HG03460 (cell line): Measurements from ENCODE around the gene TANC1.
A peak's percentile ranks its signal among the peaks of the same experiment; 100 is the strongest.

ENCODE experiments used
- ATAC-seq: cut with Tn5 transposase; IDR thresholded peaks from one replicate; pipeline ENCODE4 v1.9.1; 2021; ENCODE audit not compliant: unreplicated experiment

Gene TANC1

DNA sequence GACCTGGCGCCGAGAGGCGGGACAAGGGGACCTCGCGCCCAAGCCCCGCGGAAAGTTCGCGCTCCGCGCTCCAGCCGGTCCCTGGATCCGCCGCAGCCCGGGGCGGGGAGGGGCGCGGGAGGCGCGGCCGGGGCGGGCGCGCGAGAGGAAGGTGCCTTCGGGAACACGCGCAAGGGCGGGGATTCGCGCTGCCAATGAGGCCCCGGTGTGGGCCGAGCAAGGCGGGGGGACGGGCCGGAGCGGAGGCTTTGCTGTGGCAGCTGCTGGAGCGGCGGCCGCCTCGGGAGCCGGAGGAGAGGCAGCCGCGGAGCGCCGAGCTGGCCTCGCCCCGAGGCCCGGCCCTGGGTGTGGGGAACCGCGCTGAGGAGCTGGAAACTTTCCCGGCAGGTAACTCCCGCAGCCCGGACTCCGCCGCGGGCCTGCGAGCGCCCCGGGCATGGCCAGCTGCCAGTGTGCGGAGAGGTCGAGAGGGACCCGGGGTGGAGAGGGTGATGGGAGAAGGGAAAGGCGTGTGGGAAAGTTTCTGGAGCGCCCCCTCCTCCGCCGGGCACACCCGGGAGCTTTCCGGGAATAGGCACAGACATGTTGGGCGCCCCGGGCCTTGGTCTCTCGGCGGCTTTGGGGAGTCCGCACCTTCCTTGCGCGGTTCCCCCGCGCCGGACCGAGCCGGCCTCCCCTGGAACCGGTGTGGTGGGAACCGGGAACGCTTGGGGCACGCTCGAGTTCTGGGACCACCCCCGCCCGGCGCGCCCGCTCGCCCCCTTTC is at the start of gene TANC1:
Gene TANC1 (plus strand): TSS at position 245 of the 766 bp plus-strand sequence. CDS start 97,271 bp downstream, outside the sequence.
- ATAC-seq, result peak; percentile 91

DNA sequence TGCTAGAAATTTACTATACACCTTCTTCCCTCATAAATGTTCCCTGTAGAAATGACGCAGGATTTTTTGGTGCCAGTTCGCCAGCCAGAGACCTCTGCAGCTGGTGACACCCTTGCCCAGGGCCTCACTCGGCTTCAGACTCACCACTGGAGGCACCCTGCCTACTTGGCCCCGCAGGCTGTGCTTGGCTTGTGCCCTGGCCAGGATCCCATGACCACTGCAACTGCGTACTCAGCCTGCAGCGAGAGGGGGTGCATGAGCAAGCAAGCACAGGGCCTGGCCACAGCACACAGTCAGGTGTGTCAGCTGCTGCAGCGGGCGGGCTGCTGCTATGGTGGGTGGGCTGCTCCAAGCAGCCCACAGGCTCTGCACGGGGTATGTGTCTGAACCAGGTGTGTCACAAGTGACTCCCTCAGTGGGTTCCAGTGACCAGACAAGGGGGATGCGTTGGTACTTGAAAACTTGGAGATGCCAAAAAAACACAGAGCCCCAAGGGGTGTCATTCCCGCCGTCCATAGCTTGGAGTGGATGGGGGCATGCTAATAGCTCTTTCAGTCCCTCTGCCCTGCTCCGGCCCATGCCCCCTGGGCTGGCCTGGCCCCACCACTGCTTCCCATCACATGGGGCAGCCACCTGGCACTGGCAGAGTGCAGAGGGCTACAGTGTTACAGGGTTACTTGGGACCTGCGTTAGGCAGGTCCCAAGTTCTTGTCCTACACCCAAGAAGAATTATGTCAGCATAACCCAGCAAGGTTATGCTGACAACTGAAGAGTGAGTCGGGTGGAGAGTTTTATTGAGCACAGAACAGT is 46.6 kb upstream of the TANC1 start:
- ATAC-seq, result no peak

DNA sequence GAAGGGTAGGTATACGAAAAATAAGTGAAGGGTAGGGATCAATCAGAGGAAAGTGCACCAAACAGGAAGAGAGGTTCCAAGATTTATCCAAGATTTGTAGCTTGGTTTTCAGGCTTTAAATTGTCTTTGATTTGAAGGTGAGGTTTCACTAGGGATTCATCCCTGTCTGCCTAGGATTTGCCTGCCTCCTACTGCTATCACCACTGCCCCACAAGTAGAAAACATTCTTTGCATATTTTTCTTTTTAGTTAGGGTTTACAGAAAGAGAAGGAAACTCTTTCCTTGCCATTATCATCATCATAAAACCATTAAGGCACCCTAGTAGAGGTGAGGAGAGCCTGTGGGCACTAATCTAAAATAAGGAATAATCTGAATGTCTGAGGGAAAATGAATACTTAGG is 45.8 kb upstream of the TANC1 start:
- ATAC-seq, result no peak

DNA sequence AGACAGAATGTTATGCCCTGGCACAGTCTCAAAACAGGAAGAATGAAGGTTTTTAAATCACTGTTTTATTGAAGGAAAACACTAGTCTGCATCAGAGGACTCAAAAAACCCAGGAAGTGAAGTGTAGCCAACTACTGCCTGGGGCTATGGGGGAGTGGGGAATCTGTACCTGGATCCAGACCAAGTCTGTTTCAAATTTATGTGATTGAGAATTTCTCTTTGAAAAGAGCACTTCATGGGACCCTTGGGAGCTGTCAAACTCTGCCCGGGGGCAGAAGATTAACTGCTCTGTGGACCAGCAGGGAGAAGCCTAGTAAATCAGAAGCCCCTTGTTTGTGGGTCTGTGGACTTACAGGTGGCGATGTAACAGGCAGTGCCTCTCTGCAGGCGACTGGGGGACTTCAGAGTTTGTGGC is 45.3 kb upstream of the TANC1 start:
- ATAC-seq, result no peak

DNA sequence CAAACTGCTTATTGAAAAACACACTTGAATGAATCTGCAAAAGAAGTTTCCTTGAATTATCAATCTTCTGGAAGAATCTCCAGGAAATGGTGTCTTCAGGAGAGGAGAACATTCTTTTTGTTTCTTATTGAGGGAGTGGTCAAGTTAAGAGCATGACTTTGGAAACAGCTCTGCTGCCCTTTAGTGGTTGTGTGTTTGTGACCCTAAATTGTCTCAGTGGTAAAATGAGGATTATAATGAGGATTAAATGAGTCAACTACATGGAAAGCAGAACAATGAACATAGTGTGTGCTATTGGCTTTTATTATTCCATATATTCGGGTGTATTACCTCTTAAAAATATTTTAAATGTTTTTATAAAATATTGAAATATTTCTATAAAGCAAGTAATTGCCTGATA is 44.8 kb upstream of the TANC1 start:
- ATAC-seq, result no peak

DNA sequence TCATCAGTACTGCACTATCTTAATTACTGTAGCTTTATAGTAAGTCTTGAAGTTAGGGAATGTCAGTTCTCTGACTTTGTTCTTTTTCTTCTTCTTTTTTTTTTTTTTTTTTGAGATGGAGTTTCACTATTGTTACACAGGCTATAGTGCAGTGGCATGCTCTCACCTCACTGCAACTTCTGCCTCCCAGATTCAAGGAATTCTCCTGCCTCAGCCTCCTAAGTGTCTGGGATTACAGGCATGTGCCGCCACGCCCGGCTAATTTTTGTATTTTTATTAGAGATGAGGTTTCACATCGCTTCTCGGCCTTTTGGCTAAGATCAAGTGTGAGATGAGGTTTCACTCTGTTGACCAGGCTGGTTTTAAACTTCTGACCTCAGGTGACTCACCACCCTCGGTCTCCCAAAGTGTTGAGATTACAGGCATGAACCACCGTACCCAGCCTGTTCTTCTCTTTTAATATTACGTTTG is 41.9 kb upstream of the TANC1 start:
- ATAC-seq, result no peak

DNA sequence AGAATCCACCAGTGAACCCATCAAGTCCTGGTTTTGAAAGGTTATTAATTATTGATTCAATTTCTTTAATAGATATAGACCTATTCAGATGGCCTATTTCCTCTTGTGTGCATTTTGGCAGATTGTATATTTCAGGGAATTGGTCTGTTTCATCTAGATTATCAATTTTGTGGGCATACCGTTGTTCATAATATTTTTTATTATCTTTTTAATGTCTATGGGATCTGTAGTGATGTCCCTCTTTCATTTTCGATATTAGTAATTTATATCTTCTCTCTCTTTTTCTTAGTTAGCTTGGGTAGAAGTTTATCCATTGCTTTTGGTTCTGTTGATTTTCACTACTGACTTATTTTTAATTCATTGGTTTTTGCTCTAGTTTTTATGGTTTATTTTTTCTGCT is 39.9 kb upstream of the TANC1 start:
- no peak for ATAC-seq

DNA sequence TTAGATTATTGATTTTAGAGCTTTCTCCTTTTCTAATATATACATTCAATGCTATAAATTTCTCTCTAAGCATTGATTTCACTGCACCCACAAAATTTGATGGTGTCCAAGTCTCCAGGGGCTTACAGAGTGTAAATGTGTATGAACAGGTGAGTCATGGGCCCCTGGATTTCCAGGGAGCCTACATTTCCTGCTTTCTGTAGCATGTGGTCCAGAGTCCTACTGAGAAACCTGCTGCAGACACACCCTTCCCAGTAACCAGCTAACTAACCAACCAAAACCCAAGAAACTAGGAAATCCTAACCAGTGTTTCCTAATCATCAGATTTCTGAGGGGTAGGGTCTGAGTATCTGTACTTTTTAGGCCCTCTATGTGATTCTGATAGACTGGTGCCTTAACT is 39.5 kb upstream of the TANC1 start:
- ATAC-seq, result no peak

DNA sequence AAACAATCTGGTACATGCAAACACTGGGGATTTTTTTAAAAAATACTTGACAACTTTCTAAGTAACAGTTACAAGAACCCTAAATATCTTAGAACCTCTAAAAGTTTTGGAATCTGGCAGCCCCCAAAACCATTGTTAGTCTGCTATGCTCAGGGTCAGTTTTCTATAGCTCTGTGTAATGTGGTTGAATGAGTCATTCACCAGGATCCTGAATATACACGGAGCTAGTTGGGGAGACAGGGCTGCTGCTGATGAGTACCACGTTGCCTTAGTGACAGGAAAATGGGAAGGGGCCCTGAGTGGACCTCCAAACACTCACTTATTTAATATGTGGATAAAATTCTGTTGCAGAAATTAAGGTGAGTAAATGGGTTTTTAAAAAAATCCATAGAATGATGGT is 36.9 kb upstream of the TANC1 start:
- no peak for ATAC-seq

DNA sequence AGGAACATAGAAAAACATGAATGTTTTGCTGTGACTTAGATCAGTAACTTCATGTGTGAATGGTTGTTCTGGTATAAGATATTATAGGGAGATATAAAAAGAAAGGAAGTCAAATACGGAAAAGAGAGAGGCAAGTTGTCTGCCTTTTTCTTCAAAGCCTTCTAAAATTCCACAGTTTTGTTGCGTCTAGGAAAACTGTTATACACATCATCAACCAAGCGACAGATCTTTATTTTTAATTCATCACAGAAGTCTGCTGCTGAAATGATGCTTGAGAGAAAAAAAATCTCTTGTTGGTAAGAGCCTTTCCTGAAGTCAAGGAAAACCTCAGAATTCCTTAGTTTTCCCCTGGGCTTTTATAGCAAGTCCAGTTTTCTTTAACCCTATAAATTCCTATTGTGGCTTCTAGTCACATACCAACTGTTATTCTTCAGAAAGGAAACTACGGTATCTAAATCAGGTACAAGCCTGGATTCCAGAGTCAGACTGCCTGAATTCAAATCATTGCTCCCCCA is 36.3 kb upstream of the TANC1 start:
- ATAC-seq, result no peak

DNA sequence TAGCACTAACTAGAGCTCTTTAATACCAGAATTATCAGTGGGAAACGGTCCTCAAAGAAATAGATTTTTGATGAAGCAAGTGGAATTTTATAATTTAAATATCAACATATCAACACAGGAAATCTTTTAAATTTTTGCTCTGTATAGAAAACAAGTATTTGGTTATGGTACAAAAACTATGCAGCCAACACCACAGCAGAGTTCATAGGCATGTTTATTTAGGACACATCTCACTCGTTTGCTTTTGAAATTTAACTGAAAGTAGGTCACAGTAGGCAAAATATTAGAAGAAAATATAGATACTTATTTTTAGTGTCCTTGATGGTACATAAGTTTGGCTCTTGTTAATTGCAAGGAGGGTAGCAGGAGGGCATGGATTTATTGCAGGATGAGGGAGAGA is 34.3 kb upstream of the TANC1 start:
- ATAC-seq, result no peak

DNA sequence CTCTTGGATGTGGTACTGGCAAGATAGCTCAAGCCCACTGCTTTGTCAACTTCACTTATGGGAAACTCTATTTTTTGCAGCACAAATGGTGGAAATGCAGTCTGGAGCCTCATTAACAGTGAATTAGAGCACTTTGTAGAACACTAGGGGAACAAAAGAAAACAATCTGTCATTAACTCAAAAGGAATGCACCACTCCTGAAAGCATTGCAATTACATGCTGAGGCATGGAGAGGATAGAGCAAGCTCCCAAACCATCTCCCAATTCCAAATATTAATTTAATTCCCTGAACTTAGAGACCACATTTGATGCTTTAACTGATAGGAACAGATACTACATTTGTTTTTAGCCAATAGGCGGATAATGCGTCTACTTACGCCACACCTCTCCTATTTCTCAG is 32.8 kb upstream of the TANC1 start:
- no peak for ATAC-seq

DNA sequence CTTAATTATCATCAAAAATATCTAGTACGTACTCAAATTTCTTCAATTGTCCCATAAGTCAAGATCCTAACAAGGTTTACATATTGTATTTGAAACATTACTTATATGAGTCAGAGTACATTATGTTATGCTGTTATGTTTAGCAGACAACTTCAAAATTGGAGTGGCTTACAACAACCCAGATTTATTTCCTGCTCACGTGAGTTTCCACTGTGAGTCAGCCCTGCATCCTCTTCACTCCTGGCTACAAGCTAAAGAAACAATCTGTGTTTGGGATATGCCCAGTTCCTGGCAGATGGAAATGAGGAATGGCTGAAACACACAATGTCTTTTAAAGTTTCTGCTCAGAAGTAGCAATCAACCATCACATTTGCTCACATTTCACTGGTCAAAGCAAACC is 31.5 kb upstream of the TANC1 start:
- ATAC-seq, result no peak

DNA sequence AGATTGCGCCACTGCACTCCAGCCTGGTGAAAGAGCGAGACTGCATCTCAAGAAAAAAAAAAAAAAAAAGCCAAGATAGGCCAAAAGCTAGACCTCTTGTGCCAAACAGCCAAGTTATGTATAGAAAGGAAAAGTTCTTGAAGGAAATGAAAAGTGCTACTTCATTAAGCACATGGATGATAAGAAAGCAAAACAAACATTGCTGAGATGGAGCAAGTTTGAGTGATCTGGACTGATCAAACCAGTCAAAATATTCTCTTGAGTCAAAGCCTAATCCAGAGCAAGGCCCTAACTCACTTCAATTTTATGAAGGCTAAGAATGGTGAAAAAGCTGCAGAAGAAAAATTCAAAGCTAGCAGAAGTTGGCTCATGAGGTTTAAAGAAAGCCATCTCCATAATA is 28.1 kb upstream of the TANC1 start:
- ATAC-seq, result no peak

DNA sequence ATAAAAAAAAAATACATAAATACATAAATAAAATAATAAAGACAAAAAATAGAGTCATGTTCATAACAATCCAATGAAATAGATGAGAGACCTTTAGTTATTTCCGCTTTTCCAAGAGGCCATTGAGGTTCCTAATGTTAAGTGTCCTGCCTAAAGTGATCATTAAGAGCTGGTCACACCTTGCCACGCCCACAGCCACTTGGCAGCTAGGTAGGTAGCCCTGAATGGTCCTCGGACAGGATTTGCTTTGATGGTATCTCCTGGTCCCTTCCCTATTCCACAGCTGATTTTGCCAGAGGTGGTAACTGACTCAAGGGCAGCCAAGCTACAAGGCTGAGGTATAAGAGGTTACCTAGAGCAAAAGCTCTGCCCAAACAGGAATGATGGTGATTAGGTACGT is 24.5 kb upstream of the TANC1 start:
- no peak for ATAC-seq

DNA sequence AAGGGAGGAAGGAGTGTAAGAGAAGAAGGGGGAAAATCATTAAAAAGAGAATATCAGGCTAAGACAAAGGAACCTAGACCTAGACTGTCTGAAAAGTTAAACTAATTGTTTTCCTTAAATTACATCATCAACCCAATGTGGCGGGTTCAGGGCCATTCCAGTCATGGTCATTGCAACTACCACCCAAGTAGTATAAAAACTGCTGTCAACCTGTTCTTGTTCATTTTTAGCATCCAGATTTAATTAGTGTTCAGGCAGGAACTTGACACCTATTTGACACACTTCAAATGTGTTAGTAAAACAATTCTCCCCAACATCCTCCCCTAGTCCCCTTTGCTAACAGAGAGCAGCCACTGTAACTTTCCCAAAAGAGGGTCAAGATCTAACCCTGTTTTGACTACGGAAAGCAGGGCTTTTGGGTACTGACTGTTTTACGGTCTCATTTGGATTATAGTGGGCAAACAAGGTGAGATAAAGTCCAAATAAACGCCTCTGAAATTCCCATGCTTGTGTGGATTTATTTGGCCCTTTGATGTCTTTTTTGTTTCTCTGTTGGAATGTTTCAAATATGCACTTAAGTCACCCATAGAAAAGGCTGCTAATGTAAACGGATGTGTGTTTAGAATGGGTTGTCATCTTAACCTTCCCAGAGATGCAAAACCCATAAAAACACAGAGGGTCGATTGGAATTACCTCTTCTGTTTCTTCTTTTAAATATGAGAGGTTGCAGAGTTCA is 19.3 kb upstream of the TANC1 start:
- no peak for ATAC-seq

DNA sequence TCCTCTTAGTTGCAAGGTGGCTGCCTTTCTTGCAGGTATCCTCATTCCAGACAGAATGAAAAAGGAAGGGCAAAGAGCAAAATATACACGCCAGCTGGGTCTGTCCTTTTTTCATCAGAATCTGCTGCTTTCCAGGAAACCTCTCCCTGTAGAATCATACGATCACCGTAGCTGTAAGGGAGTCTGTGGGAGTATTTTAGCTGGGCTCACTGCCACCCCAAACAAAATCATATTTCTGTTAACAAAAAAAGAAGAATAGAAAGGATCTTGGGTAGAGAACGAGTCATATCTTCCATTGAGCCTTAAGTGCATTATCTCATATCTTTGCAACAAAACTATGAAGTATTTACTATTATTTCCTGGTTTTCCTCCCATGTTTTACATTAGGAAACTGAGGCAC is 15.0 kb upstream of the TANC1 start:
- ATAC-seq, result no peak

DNA sequence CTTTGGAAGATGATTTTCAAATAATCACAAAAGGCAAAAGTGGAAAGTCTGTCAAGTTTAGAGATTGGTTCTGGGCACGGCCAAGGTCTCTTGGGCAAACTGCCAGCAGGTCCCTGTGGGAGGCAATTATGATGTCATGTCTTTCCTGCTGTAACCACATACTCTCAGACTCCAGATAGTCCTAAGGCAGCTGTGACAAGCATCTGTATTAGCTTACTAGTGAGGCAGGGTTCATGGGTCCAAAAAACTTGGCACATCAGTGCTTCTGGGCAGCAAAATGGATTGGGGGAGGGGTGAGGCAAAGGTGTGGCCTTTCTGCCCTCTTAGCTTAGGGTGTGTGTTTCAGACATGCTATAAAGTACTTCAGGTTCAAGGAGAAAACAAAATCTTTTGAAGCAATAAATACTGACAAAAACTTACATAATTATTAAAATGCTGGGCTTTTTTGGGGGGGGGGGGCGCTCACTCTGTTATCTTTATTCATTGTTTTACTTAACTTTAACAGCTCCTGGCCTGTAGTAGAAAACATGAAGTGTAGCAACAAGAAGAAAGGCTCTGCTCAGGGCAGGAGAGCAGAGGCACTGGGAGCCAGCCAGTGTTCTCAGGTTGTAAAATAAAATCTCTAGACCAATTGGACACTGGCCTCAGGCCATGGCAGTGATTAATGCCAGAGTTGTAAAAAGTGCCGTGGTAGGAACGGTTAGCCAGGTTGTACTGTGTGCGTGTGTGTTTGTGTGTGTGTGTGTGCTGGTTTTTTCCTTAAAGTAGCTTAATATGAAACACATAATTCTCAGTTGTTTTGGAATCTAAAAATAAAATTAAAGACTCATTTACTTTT is 14.3 kb upstream of the TANC1 start:
- no peak for ATAC-seq

DNA sequence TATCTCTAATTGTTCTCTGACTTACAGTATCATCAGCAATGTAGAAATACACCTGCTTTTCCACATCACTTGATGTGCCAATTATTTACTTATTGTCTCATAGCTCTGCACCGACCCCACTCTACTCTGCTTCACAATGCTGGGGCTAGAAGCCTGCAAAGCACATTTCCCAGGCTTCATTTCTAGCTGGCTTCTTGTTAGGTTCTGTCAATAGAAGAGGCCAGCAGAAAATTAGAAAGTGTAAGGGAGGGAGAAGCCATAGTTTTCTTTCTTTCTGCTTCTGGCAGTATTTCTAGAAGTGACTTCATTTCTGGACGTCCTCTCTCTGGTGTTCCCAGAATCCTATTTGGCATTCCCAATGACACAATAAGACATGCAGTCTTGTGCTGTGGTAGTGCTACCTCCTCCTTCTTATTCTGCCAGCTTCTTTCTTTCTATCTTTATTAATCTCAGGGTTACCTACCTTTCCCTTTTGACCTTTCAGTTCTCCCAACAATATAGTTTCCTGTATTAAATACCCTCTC is 12.5 kb upstream of the TANC1 start:
- ATAC-seq, result no peak

DNA sequence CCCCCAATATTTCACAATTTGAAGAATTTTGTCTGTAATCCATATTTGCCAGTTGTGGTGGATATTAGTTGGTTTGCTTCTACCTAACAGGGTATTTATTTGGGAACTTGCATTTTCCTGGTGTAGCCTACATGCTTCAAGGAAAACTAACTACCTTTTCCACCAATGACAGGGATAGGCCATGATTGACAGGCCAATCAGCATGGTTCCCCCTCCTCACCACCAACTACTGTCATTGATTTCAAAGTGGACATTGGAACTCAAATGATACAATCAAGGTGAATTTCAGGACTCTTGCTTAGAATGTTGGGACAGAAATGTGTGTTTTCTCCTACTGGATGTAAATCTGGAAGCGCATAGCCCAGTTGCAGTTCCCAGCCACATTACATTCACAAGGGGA is 10.1 kb upstream of the TANC1 start:
- ATAC-seq, result no peak
